OCI-M2 (cell line): ENCODE results near the gene PREX1.
"Not testable (repeated sequence)": the region's sequence is repeated elsewhere in the genome, so short reads cannot be mapped to it uniquely, and the experiment has no call there.

ENCODE experiments used
- DNase-seq: peaks from one replicate; lab custom pipeline; 2025; ENCODE audit not compliant: unreplicated experiment; lab: John Stamatoyannopoulos, UW

PREX1 gene

GRCh38 chr20:48847498-48848205 is 19.9 kb upstream of the PREX1 start:
- DNase-seq, result no peak

- no peak for DNase-seq
These were observed 19.0 kb upstream of the PREX1 start for GRCh38 chr20:48846516-48847492.

GRCh38 chr20:48845721-48846306 is 18.0 kb upstream of the PREX1 start:
- DNase-seq, result no peak

- DNase-seq, result no peak
These were observed 17.2 kb upstream of the PREX1 start for GRCh38 chr20:48844996-48845395.

GRCh38 chr20:48843896-48844295 is 16.1 kb upstream of the PREX1 start:
- DNase-seq, result not testable (repeated sequence)

GRCh38 chr20:48843057-48843806 is 15.4 kb upstream of the PREX1 start:
- DNase-seq, result no peak

GRCh38 chr20:48841875-48842529 is 14.2 kb upstream of the PREX1 start:
- DNase-seq, result no peak

- no peak for DNase-seq
These were observed 13.5 kb upstream of the PREX1 start for GRCh38 chr20:48841196-48841874.

- no peak for DNase-seq
These were observed 11.5 kb upstream of the PREX1 start for GRCh38 chr20:48839154-48839917.

- no peak for DNase-seq
These were observed 9.2 kb upstream of the PREX1 start for GRCh38 chr20:48837014-48837413.

- no peak for DNase-seq
These were observed 7.6 kb upstream of the PREX1 start for GRCh38 chr20:48835390-48835789.

GRCh38 chr20:48834278-48834677 is 6.5 kb upstream of the PREX1 start:
- DNase-seq, result no peak

- no peak for DNase-seq
These were observed 4.6 kb upstream of the PREX1 start for GRCh38 chr20:48832405-48832730.

GRCh38 chr20:48831718-48832404 is 4.1 kb upstream of the PREX1 start:
- no peak for DNase-seq

- no peak for DNase-seq
These were observed 3.1 kb upstream of the PREX1 start for GRCh38 chr20:48830826-48831318.

- no peak for DNase-seq
These were observed 2.1 kb upstream of the PREX1 start for GRCh38 chr20:48829940-48830339.

GRCh38 chr20:48828734-48829460 is 1.1 kb upstream of the PREX1 start:
- DNase-seq, result no peak
